Measurements from ENCODE around the gene FNDC3B.

FNDC3B gene

DNA sequence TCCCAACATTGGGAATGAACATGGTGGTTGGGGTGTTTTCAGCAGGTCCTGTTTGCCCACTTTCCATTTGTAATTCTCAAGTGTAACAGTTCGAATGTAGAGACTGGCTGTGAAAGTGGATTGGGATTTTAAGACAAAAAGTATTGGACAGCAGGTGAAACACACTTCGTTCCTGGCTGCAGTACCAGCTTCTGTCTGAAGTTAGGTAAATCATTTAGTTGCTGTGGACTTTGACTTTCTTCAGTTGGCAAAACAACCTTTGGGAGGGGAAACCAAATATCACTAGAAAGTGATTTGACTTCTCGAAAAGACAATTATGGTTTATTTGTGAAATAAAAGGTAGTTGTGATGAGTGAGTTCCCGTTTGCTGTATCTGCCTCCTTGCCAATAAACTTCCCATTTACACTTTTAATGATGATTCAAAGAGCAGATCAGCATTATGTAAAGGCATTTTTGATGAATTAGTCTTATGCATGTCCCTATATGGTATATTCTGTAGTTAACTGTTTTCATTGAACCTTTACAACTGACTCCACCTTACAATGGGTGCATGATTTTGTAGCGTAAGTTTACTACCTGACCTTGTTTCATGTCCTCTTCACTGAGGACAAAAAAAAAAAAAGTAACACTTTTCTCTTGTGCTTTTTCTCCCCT is 34.0 kb downstream of the FNDC3B start:
- no peak for DNase-seq (ENCODE audit: low read depth in 2 of 2)

DNA sequence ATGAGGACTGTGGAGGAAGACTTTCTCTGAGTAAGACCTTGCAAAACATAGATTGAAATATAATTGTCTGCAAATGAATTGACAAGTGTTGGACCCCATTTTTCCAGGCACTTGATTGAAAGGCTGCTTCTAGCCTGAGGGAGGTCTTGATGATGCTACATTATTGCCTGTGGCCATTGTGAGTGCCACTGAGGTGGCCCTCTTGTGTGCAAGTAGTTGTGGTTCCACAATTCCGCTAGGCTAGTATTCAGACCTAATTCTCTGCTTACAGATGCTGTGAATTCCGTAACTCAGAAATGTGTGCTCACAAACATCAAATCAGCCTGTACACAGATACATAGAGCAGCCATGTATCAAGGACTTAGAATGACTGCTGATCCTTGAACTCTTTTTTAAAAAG is 34.7 kb downstream of the FNDC3B start:
- DNase-seq (ENCODE audit: low read depth in 2 of 2), result no peak

DNA sequence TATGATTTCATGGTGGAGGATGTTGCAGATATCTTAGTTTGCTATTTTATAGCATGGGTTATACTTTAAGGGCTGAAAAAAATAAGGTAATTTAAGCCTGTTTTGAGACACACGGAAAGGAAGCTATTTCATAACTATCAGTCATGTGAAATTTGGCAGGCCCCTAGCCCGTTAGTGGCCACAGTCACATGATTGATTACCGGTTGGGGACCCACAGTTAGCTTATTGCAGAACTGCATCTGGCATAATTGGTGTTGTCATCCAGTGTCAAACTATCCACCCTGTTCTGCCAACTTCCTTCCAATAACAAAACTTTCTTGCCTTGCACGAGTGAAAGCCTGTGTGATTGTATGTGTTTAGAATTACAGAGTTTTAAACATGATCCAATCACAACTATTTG is 35.2 kb downstream of the FNDC3B start:
- DNase-seq (ENCODE audit: low read depth in 2 of 2), result no peak

DNA sequence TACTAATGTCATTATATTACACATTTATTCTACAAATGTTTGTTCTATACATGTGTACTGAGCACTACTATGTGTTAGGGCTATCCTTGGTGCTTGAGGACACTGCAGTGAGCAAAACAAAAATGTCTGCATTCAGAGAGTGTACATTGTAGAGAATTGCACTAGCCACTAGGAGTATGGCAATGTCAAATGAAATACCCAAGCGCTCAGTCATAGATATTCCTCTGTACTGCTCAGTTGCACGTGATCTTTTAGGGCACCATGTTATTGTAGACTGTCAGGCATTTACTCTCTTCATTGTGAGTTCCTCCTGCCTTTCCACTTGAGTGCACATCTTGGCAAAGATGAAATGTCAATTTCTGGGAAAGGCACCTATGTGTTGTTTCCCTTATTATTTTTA is 36.8 kb downstream of the FNDC3B start:
- DNase-seq (ENCODE audit: low read depth in 2 of 2), result no peak

DNA sequence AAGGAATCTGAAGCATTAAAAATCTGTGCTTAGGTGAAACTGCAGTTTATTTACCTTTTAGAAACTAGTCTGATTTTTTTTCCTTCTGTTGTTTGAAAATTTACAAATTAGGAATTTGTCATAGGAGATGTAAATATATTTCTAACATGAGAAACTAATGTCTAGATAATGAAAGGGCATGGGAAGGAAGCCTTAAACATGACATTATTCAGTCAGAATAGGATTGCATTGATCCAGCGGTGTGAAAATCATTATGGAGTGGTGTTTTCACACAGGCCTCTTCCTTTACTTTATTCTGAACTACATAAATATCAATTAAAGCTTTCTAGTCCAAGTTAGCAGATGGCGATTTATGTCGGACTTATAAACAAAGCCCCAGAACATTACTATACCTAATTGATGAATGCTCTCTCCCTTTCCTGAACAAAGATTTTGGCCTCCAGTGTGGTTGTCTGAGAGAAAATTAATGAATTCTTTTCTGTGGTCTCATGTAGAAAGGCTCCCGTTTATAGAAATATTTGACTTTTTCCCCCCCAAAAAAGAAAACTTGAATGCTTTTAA is 37.9 kb downstream of the FNDC3B start:
- no peak for DNase-seq (ENCODE audit: low read depth in 2 of 2)

DNA sequence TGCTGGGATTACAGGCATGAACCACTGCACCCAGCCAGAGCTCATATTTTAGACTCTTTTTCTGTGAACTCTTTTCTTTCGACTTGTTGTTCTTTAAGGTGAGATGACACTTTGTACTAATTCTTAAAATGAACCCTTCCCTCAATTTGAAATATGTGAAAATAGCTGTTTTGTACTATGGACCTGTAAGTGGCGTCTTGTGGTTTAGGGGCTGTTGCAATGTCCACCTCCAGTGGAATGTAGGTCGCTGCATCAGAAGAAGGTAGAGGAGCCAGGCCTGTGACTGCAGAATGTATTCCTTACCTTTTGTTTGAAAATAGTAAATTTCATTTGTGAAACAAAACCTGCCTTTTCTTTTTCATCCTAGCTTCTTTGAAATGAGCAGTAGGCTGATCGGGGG is 38.9 kb downstream of the FNDC3B start:
- DNase-seq (ENCODE audit: low read depth in 2 of 2), result no peak

DNA sequence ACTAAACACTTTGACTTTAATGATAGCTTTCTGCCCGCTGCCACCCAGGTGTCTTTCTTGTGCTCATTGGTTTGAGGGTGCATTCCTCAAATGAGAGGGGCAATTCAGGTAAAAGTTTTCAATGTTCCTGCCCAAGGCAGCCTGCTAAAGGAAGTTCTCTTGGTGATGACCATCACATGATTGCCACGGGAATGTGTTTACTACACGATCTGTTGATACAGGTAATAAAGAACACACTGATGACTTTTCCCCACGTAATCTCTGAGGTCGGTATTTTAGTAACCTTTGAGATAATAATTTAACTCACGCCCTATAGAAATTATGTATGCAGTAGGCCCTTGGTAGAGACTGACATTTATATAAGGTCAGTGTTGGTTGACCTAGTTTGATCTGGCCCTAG is 39.3 kb downstream of the FNDC3B start:
- DNase-seq (ENCODE audit: low read depth in 2 of 2), result no peak

DNA sequence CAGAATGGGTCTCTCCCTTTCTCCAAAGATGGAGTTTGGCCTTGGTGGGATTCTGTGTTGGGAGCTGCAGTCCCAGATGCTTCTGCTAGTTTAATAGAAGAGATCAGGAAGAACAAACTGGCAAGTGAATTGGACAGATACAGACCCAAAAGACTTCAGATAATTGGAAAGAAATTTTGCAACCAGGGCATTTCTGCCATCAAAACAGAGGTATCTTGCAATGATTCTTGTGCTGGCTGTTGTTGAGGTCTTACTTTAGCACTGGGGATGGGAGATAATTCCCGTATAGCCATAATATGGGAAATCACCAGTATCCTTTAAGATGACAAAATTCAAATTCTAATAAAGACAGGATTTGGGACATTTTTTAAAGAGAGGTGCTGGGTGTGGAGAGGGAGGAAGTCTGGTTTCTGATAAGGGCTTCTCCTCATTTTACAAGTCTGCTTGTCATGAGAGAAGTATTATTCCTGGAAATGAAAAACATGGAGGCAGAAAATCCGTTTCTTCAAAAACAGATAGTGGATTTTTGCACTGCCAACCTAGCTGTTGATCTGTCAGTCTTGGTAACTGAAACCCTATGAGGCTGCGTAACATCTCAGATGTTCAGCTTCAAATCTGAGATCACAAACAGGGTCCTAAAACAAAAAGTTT is 40.1 kb downstream of the FNDC3B start:
- DNase-seq (ENCODE audit: low read depth in 2 of 2), result no peak

DNA sequence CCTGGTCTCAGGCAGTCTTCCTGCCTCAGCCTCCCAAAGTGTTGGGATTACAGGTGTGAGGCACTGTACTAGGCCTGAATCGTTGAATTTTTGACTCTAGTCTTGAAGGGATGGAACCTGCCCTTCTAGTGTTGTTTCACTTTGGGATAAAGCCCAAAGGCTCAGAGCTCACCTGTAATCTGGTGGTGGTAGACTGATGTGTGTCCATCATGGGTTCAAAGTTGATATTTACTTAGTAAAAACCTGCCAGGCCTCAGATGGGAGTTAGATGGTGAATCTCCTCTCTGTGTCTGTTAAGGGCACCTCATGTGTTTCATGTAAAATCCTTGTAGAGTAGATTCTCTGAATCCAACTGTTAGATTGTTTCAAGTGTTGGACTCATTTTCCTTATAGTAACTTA is 41.1 kb downstream of the FNDC3B start:
- no peak for DNase-seq (ENCODE audit: low read depth in 2 of 2)

DNA sequence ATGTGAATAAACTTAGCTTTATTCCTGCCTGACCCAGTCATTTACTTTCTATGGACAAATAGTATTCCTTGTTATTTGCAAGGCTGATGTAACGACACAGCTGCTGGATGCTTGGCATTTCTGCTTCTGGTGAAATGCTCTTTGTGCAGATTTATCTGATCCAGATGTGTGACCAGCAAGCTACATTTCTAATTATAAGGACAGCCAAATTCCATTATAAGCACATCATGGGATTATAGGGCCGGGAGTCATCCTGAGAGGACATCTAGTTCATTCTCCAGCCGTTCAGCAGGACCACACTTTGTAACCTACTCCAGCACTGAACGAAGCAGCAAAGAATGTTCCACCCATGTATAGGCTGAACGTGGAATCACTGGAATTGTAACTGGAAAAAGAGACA is 42.9 kb downstream of the FNDC3B start:
- no peak for DNase-seq (ENCODE audit: low read depth in 2 of 2)

DNA sequence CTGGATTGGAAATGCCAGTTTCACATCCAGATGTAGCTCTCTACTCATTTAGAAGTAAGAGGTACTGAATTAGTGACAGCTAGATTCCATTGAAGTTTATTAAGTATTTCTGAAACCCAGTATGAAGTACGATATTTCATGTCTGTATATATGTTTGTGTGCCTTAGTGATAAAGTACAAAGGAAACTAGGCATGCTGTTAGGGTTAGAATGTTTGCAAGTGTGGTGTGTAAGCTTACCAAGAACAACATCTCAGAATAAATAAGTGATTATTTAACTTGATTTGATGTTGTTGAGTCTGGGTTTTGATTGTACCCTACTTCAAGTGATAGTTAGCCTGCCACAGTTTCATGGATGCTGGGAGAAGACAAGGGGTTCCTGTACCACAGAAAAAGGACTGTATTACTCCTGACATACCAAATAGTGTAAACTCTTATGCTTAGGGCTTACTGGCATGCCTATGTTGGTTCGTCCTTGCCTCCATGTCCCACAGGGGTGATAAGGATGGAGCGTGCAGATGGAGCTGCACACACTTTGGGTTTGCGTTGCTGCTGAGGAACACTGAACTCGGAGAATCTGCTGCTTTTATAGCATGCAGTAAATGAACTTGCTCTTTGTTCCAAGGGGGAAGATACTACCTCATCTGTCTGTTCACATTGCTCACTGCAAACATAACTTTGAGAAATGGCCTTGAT is 43.6 kb downstream of the FNDC3B start:
- DNase-seq (ENCODE audit: low read depth in 2 of 2), result no peak

DNA sequence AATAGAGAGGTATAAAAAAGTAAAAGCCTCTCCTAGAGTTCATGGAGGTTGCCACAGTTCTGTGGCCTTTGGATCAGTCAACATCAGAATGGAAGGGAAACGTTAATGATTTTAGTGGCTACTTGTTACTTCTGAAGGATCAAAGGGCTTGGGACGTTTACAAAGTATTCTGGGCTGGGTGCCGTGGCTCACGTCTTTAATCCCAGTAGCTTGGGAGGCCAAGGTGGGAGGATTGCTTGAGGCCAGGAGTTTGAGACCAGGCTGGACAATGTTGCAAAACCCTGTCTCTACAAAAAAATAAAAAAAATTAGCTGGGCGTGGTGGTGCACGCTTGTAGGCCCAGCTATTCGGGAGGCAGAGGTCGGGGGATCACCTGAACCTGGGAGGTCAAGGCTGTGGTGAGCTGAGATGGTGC is 44.6 kb downstream of the FNDC3B start:
- DNase-seq (ENCODE audit: low read depth in 2 of 2), result no peak

DNA sequence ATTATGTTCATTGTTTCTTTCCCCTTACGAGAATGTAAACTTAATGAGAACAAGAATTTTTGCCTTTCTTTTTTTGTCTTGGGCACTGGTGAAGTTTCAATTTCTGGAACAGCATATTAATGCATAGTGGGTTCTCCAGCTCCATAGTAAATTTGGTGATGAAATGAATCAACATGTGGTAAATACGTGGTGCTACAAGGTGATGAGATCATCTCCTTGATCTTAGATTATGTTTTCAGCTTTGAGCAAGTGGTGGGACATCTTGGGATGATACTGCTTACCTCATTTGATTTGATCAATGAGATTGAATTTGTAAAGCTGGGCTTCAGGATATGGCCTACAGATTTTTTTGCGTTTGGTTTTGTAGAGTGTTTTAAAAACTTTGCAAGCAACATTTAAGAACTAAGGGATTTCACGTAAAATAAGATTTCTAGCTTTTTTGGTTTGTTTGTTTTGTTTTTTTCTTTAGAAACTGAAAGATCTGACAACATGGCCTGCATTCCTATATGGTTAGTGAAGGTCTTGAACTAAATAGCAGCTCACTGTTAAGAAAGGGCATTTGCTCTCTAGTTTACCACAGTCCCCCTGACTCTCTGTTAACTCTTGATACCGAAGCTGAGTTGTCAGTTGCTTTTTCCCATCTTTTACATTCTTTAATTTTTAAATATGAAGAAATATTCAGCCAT is 45.6 kb downstream of the FNDC3B start:
- DNase-seq (ENCODE audit: low read depth in 2 of 2), result no peak

DNA sequence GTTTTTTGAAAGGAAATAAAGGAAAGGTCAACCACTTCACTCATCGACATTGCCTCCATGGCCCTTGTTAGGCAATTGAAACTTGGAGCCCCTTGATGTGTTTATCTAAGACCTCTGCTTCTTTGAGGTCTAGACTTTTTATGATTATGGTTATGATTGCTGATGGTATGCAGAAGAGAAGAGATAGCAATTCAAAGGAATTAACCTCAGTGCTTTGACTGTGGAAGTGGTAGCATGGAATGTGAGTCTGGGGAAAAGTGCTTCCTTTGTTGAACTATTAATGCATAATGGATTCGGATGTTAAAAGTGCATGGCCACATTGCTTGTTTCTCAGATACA is 46.1 kb downstream of the FNDC3B start:
- no peak for DNase-seq (ENCODE audit: low read depth in 2 of 2)

DNA sequence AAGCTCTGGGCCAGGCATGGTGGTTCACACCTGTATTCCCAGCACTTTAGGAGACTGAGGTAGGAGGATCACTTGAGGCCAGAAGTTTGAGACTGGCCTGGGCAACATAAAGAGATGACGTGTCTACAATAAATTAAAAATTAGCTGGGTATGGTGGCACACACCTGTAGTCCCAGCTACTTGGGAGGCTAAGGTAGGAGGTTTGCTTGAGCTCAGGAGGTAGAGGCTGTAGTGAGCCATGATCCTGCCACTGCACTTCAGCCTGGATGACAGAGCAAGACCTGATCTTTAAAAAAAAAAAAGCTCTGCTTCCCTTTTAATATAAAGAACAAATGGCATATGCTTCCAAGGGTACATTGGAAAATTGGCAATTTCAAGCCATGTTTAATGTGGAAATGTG is 46.7 kb downstream of the FNDC3B start:
- no peak for DNase-seq (ENCODE audit: low read depth in 2 of 2)

DNA sequence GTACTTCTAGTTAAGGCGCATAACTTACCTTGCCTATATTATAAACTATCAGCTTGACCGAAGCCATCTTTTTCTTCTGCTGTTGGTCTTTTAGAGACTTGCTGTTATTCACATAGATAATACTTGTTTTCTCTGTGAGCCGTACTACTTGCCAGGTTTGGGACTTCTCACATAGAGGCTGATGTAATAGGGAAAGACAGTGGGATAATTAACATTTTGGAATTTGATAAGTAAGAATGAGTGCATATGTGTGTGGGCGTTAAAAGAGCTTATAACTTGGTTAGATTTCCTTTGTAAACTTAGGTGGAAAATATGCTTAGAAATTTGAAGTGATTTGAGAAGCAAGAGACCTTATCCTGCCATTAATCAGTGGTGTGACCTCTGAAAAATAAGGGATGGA is 47.8 kb downstream of the FNDC3B start:
- no peak for DNase-seq (ENCODE audit: low read depth in 2 of 2)

DNA sequence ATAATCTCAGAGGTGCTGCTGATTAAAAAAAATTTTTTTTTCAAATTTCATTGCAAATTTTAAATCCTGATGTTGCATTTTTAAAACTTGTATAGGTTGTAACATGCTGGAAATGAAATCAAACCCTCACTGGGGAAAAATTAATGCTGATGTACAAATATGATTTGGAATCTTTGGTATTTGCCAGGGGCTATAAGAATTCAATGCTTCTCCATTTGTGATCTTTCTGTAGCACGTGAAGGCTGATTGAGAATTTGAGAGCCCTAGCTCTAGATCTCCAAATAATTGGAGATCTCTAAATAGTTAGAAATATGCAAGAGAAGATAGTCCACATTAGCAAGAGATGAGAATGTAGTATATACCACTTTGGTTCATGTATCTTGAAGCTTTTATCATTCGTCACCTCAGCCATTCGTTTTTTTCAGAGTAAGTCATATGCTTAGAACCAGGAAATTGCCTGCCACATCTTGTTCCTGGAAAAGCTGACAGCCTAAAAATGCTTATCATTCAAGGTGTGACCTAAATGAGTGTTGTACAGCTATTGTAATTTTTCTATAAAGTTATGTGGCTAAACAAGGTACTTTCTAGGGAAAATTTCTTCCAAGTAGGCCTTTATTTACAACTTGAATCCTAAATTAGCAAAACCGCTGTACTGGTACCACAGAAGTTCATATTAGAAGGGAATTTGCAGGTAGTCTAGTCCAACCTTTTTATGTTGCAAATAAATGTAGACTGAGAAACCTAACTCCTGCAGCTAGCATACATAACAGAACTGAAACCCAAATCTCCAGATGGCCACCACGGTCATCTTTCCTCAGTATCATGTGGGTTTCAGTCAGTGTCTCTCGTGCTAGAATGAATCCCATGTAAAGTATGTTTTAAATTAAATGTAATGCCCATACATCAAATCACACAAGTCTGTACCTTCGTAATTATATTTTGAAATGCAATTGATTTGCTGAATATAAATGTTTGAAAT is 48.5 kb downstream of the FNDC3B start:
- no peak for DNase-seq (ENCODE audit: low read depth in 2 of 2)

DNA sequence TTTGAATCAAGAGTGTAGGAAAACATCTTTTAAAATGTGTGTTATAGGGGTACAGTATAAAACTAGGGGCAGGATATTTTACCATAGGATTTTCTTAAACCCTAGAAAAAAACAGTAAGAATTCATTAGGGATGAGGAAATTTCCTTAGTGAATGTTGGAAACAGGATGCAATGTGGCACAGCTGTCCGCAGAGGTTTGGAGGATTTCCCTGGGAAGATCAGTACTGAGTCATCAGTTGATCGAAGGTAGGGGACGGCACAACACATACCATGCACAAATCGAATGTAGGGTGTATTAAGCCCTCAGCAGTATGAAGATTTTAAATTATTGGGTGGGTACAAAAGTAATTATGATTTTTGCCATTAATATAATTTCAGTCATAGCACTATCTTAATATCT is 49.9 kb downstream of the FNDC3B start:
- DNase-seq (ENCODE audit: low read depth in 2 of 2), result no peak

DNA sequence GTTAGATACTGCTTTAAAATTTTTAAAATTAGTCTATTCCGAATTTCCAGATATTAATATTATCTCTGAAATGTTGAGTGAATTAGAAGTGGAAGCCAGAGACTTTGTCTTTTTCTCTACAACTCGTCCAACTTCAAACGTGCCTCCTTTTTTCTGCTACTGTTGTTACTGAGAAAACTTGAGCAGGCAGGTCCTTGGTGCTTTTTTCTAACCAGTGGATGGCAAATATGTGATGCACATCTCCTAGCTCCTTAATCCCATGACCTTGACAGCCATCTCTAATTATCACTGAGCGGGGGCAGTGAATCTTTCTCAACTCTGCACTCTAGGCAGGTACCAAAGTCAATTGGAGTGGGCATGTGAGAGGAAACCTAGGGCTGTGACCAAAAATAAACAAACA is 50.7 kb downstream of the FNDC3B start:
- no peak for DNase-seq (ENCODE audit: low read depth in 2 of 2)

DNA sequence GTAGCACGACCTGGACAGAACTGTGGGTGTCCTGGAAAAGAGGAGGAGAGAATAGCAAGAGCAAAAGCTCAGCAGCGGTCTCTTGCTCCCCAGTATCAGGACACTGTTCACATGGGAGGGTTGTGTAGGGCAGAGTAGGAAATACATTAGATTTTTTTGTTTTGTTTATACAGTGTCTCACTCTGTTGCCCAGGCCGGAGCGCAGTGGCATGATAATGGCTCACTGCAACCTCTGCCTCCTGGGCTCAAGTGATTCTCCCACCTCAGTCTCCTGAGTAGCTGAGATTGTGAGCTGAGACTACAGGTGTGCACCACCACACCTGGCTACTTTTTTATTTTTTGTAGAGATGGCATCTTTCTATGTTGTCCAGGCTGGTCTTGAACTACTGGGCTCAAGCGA is 53.3 kb downstream of the FNDC3B start:
- no peak for DNase-seq (ENCODE audit: low read depth in 2 of 2)

Data from stimulated activated CD4-positive, alpha-beta T cell treated with anti-CD3 and anti-CD28 coated beads, Interleukin-1b, Interleukin-23, amount 100 ng/mL, for 4 hours (primary cell).